GM06990 (cell line): ENCODE results near the gene KLK15.

ENCODE experiments used
- DNase-seq: peaks from one replicate; pipeline ENCODE4 v3.0.0-alpha.2; 2011; ENCODE audit not compliant: insufficient read length; ENCODE audit errors: extremely low read depth
- H3K27me3 ChIP-seq: replicated peaks from 2 replicates; pipeline ENCODE4 v1.6.0; 2011; ENCODE audit warnings: low read length; ENCODE audit not compliant: control insufficient read depth, insufficient read depth
- H3K36me3 ChIP-seq: 2 replicates; pipeline ENCODE4 v1.5.1; 2011; ENCODE audit warnings: low read length; ENCODE audit not compliant: control insufficient read depth, insufficient read depth
- H3K4me3 ChIP-seq: replicated peaks from 2 replicates; pipeline ENCODE4 v1.5.1; 2011; ENCODE audit warnings: low read depth, mild to moderate bottlenecking, control low read depth, low read length
- CTCF ChIP-seq: IDR thresholded peaks from 2 replicates; pipeline ENCODE4 v1.5.1; 2011; ENCODE audit warnings: low read length, control low read depth, mild to moderate bottlenecking, inconsistent platforms; ENCODE audit not compliant: insufficient read depth, poor library complexity, severe bottlenecking

The KLK15 gene

GRCh38 chr19:50833117-50833801 is at the start of gene KLK15:
TSS of gene KLK15 (minus strand) at chr19:50833574. CDS start at chr19:50831492, 2,082 bp downstream.
- H3K36me3 ChIP-seq = no peaks in the 10 kb centered on the region
- H3K4me3 ChIP-seq = no peak within 1 kb of the TSS
- no peaks in the 10 kb centered on the region for H3K27me3 ChIP-seq
- no peak for DNase-seq
- TF ChIP-seq CTCF = no peak

- peak; percentile 37 for TF ChIP-seq CTCF
- Histone ChIP-seq H3K36me3 (no peaks in the 10 kb centered on the region), H3K27me3 (no peaks in the 10 kb centered on the region), H3K4me3 (no peak overlapping the region)
- DNase-seq = no peak
Measured at GRCh38 chr19:50882188-50882587, 48.8 kb upstream of the KLK15 start.

- Histone ChIP-seq H3K36me3 (no peaks in the 10 kb centered on the region), H3K4me3 (no peak overlapping the region), H3K27me3 (no peaks in the 10 kb centered on the region)
- no peak for TF ChIP-seq CTCF
- DNase-seq = no peak
Measured at GRCh38 chr19:50880241-50880640, 46.9 kb upstream of the KLK15 start.

- Histone ChIP-seq H3K4me3 (no peak overlapping the region), H3K36me3 (no peaks in the 10 kb centered on the region), H3K27me3 (no peaks in the 10 kb centered on the region)
- no peak for TF ChIP-seq CTCF
- no peak for DNase-seq
Measured at GRCh38 chr19:50878851-50879250, 45.5 kb upstream of the KLK15 start.

GRCh38 chr19:50877338-50877737 is 44.0 kb upstream of the KLK15 start:
- TF ChIP-seq CTCF = no peak
- Histone ChIP-seq H3K4me3 (no peak overlapping the region), H3K27me3 (no peaks in the 10 kb centered on the region), H3K36me3 (no peaks in the 10 kb centered on the region)
- DNase-seq = no peak

- H3K4me3 ChIP-seq = no peak overlapping the region
- H3K27me3 ChIP-seq = no peaks in the 10 kb centered on the region
Measured at GRCh38 chr19:50876456-50876855, 43.1 kb upstream of the KLK15 start.

More at GRCh38 chr19:50876456-50876855, 43.1 kb upstream of the KLK15 start:
- no peak for DNase-seq
- no peak for TF ChIP-seq CTCF
- H3K36me3 ChIP-seq = no peaks in the 10 kb centered on the region
